K562 (cell line): ENCODE measurements around the gene FBXO10. TPM values are rescaled to one million over a fixed set of nuclear protein-coding genes. Genes with fewer than 3 reads are reported as not detected.
A peak's percentile ranks its signal among the peaks of the same experiment; 100 is the strongest.

Experiments
- ATF1 ChIP-seq, 2 experiments: fragments of 450-650 bp in 1 of 2; IDR thresholded peaks; 2 replicates each; pipeline ENCODE4 v1.6.1; 2016; ENCODE audit warnings: missing compliant biosample characterization in 1 of 2, missing genetic modification characterization in 1 of 2
- IFI16 ChIP-seq: fragments of 250-450 bp; sonication (Bioruptor Pico); IDR thresholded peaks from 2 replicates; pipeline ENCODE4 v2.1.2; 2022; ENCODE audit warnings: mild to moderate bottlenecking, inconsistent platforms
- TCF3 ChIP-seq: sonication (generic); formaldehyde crosslinking; IDR thresholded peaks from 2 replicates; pipeline ENCODE4 v1.4.0; 2020; ENCODE audit warnings: mild to moderate bottlenecking, missing genetic modification reagents
- U2AF2 ChIP-seq: fragments of 200-400 bp; formaldehyde crosslinking; optimal IDR thresholded peaks from 2 replicates; pipeline ENCODE3; 2017; ENCODE audit warnings: low read depth, mild to moderate bottlenecking, low read length
- ZNF644 ChIP-seq: fragments of 200-800 bp; sonication (Bioruptor generic); IDR thresholded peaks from 2 replicates; pipeline ENCODE4 v1.6.1; 2016; ENCODE audit warnings: low read depth, missing genetic modification characterization, missing compliant biosample characterization
- polyA plus RNA-seq, 8 experiments: library from polyadenylated mRNA; depleted of rRNA in 4 of 8; stranded (reverse) in 5 of 8; unstranded in 3 of 8; fragments of >200 nt; fragmentation: Nextera tagmentation in 2 of 8; fragmentation: Illumina TruSeq in 1 of 8; extraction: Ambion mirVana in 2 of 8; extraction: Trizol in 1 of 8; gene quantifications; 2 replicates each; pipeline versions ENCODE4 v1.2.1 to v1.2.3, GENCODE V29; 2011 to 2014; ENCODE audit warnings: inconsistent platforms in 1 of 8, missing spikeins in 1 of 8
- total RNA-seq, 7 experiments: library from RNA; depleted of rRNA in 6 of 7; stranded (reverse); fragments of >200 nt in 6 of 7; fragmentation: Illumina TruSeq in 2 of 7; extraction: Trizol in 2 of 7; gene quantifications; 2 replicates each; pipeline versions ENCODE4 v1.2.1 to v1.2.3, GENCODE V29; 2011 to 2021; ENCODE audit warnings: low replicate concordance in 1 of 7
- TF ChIP-seq, protein P1 (sequence below): fragments of 250-450 bp; sonication (Bioruptor Pico); IDR thresholded peaks from 2 replicates; pipeline ENCODE4 v1.5.0; 2020; ENCODE audit warnings: mild to moderate bottlenecking
- TF ChIP-seq, protein P2 (sequence below): sonication (generic); formaldehyde crosslinking; IDR thresholded peaks from 2 replicates; pipeline ENCODE4 v1.8.1; 2023; ENCODE audit warnings: missing genetic modification reagents, mild to moderate bottlenecking, borderline replicate concordance
- TF ChIP-seq, protein P3 (sequence below), 3 experiments: fragments of 200-800 bp in 1 of 3; sonication (Bioruptor generic) in 1 of 3; sonication (generic) in 1 of 3; formaldehyde crosslinking in 1 of 3; IDR thresholded peaks; 2 replicates each; pipeline versions ENCODE4 v1.6.1 to v1.8.0; 2016 to 2022; ENCODE audit warnings: mild to moderate bottlenecking in 2 of 3, missing compliant biosample characterization in 2 of 3, missing genetic modification characterization in 2 of 3, missing genetic modification reagents in 1 of 3
- TF ChIP-seq, protein P4 (sequence below): fragments of 250-450 bp; sonication (Bioruptor Pico); IDR thresholded peaks from 2 replicates; pipeline ENCODE4 v1.4.0; 2020; ENCODE audit warnings: mild to moderate bottlenecking, moderate library complexity
- TF ChIP-seq, protein P5 (sequence below): sonication (generic); formaldehyde crosslinking; IDR thresholded peaks from 2 replicates; pipeline ENCODE4 v1.4.0; 2020; ENCODE audit warnings: mild to moderate bottlenecking, missing genetic modification reagents

FBXO10 gene
- total and polyA plus RNA-seq, 9 of the 15 experiments (the other 6 are each of a cell fraction or from before 2014, with no cell fraction given) = 0.84 to 9.9 (median 6.0) TPM

DNA sequence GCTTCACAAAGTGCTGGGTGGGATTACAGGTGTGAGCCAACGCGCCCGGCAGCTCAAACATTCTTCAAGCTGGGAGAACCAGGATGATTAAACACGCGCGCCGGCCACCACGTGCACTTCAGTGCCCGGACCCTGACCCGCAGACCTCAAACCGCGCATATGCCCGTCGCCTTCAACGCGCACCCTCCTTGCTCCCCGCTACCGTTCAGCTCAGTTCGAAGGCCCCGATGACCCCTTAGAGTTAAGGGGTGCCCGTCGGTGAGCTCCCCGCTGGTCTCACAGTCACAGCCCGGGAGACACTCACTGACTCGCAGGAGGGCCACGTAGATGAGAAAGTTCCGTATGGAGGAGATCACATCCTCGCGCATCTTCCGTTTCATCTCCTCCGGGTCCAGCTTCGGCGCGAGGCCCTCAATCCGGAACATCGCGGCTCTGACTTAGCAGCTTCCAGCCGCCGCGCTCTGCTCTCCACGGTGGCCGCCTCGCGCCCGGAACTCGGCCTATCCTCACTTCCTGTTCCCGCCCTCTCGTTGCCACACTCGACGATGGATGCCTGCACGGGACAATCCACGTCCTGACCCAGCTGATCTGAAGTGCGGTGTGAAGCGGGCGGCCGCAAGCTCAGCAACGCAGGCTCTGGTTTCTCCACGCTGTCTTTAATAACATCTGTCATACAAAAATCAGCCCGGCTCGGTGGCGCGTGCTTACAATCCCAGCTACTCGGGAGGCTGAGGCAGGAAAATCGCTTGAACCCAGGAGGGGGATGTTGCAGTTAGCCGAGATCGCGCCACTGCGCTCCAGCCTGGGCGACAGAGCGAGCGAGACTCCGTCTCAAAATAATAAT is 16.1 kb upstream of the FBXO10 start, which contains the start of gene TOMM5 (continued):
- TF ChIP-seq, protein P1, sequence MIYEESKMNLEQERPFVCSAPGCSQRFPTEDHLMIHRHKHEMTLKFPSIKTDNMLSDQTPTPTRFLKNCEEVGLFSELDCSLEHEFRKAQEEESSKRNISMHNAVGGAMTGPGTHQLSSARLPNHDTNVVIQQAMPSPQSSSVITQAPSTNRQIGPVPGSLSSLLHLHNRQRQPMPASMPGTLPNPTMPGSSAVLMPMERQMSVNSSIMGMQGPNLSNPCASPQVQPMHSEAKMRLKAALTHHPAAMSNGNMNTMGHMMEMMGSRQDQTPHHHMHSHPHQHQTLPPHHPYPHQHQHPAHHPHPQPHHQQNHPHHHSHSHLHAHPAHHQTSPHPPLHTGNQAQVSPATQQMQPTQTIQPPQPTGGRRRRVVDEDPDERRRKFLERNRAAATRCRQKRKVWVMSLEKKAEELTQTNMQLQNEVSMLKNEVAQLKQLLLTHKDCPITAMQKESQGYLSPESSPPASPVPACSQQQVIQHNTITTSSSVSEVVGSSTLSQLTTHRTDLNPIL (CRISPR knock-in tag) = 0 out of 2 replicates have a peak, but pooled peaks have one; percentile 35
- TF ChIP-seq U2AF2 (no peak), TCF3 (CRISPR knock-in tag) (peak; percentile 26), ZNF644 (no peak), IFI16 (no peak), ATF1 (CRISPR knock-in tag; IDR thresholded peaks at IDR 0.05) (no peak), ATF1 (tag; IDR thresholded peaks at IDR 0.05) (peak; percentile 88)
- TF ChIP-seq, protein P2, sequence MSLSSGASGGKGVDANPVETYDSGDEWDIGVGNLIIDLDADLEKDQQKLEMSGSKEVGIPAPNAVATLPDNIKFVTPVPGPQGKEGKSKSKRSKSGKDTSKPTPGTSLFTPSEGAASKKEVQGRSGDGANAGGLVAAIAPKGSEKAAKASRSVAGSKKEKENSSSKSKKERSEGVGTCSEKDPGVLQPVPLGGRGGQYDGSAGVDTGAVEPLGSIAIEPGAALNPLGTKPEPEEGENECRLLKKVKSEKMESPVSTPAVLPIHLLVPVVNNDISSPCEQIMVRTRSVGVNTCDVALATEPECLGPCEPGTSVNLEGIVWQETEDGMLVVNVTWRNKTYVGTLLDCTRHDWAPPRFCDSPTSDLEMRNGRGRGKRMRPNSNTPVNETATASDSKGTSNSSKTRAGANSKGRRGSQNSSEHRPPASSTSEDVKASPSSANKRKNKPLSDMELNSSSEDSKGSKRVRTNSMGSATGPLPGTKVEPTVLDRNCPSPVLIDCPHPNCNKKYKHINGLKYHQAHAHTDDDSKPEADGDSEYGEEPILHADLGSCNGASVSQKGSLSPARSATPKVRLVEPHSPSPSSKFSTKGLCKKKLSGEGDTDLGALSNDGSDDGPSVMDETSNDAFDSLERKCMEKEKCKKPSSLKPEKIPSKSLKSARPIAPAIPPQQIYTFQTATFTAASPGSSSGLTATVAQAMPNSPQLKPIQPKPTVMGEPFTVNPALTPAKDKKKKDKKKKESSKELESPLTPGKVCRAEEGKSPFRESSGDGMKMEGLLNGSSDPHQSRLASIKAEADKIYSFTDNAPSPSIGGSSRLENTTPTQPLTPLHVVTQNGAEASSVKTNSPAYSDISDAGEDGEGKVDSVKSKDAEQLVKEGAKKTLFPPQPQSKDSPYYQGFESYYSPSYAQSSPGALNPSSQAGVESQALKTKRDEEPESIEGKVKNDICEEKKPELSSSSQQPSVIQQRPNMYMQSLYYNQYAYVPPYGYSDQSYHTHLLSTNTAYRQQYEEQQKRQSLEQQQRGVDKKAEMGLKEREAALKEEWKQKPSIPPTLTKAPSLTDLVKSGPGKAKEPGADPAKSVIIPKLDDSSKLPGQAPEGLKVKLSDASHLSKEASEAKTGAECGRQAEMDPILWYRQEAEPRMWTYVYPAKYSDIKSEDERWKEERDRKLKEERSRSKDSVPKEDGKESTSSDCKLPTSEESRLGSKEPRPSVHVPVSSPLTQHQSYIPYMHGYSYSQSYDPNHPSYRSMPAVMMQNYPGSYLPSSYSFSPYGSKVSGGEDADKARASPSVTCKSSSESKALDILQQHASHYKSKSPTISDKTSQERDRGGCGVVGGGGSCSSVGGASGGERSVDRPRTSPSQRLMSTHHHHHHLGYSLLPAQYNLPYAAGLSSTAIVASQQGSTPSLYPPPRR (CRISPR knock-in tag) = no peak
- TF ChIP-seq, protein P3, sequence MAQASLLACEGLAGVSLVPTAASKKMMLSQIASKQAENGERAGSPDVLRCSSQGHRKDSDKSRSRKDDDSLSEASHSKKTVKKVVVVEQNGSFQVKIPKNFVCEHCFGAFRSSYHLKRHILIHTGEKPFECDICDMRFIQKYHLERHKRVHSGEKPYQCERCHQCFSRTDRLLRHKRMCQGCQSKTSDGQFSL (CRISPR knock-in tag; IDR thresholded peaks at IDR 0.05) = no peak
- TF ChIP-seq, protein P3 (tag; IDR thresholded peaks at IDR 0.05) = no peak
- TF ChIP-seq, protein P4, sequence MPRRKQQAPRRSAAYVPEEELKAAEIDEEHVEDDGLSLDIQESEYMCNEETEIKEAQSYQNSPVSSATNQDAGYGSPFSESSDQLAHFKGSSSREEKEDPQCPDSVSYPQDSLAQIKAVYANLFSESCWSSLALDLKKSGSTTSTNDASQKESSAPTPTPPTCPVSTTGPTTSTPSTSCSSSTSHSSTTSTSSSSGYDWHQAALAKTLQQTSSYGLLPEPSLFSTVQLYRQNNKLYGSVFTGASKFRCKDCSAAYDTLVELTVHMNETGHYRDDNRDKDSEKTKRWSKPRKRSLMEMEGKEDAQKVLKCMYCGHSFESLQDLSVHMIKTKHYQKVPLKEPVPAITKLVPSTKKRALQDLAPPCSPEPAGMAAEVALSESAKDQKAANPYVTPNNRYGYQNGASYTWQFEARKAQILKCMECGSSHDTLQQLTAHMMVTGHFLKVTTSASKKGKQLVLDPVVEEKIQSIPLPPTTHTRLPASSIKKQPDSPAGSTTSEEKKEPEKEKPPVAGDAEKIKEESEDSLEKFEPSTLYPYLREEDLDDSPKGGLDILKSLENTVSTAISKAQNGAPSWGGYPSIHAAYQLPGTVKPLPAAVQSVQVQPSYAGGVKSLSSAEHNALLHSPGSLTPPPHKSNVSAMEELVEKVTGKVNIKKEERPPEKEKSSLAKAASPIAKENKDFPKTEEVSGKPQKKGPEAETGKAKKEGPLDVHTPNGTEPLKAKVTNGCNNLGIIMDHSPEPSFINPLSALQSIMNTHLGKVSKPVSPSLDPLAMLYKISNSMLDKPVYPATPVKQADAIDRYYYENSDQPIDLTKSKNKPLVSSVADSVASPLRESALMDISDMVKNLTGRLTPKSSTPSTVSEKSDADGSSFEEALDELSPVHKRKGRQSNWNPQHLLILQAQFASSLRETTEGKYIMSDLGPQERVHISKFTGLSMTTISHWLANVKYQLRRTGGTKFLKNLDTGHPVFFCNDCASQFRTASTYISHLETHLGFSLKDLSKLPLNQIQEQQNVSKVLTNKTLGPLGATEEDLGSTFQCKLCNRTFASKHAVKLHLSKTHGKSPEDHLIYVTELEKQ (CRISPR knock-in tag) = no peak
- TF ChIP-seq, protein P5, sequence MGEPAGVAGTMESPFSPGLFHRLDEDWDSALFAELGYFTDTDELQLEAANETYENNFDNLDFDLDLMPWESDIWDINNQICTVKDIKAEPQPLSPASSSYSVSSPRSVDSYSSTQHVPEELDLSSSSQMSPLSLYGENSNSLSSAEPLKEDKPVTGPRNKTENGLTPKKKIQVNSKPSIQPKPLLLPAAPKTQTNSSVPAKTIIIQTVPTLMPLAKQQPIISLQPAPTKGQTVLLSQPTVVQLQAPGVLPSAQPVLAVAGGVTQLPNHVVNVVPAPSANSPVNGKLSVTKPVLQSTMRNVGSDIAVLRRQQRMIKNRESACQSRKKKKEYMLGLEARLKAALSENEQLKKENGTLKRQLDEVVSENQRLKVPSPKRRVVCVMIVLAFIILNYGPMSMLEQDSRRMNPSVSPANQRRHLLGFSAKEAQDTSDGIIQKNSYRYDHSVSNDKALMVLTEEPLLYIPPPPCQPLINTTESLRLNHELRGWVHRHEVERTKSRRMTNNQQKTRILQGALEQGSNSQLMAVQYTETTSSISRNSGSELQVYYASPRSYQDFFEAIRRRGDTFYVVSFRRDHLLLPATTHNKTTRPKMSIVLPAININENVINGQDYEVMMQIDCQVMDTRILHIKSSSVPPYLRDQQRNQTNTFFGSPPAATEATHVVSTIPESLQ (CRISPR knock-in tag) = peak; percentile 46; the same call in 1 of the 2 replicates
